Activated CD8-positive, alpha-beta T cell treated with anti-CD3 and anti-CD28 coated beads for 36 hours (primary cell): ENCODE measurements around the gene COG1. TPM values are rescaled to one million over a fixed set of nuclear protein-coding genes. Genes with fewer than 3 reads are reported as not detected.

ENCODE experiments used
- ATAC-seq: fragments of 200-7000 bp; cut with Tn5 transposase; one replicate; pipeline ENCODE4 v1.10.0; 2021; ENCODE audit warnings: mild to moderate bottlenecking, moderate library complexity
- CTCF ChIA-PET: fragments of 350-600 bp; sonication (Branson Sonifier 250); formaldehyde crosslinking; loops from one replicate; lab custom pipeline; 2021; ENCODE audit warnings: antibody characterized with exemption; lab: Charles Lee
- POLR2A ChIA-PET: fragments of 350-600 bp; sonication (Branson Sonifier 250); formaldehyde crosslinking; loops from one replicate; lab custom pipeline; 2021; ENCODE audit warnings: antibody characterized with exemption; lab: Charles Lee
- DNase-seq: peaks from one replicate; pipeline ENCODE4 v3.0.0-alpha.2; 2020
- H3K27ac Mint-ChIP-seq: one replicate; pipeline ENCODE4 v1.8.0; 2021; ENCODE audit warnings: mild to moderate bottlenecking, mixed read lengths
- H3K27me3 Mint-ChIP-seq: one replicate; pipeline ENCODE4 v1.8.0; 2021; ENCODE audit warnings: mixed read lengths
- H3K36me3 Mint-ChIP-seq: one replicate; pipeline ENCODE4 v1.8.0; 2021; ENCODE audit warnings: low read depth, mixed read lengths
- H3K4me1 Mint-ChIP-seq: one replicate; pipeline ENCODE4 v1.8.0; 2021; ENCODE audit warnings: low read depth, mixed read lengths
- H3K4me3 Mint-ChIP-seq: one replicate; pipeline ENCODE4 v1.8.0; 2021; ENCODE audit warnings: mild to moderate bottlenecking, moderate library complexity, mixed read lengths
- H3K9me3 Mint-ChIP-seq: one replicate; pipeline ENCODE4 v1.8.0; 2021; ENCODE audit warnings: mixed read lengths
- intact Hi-C: fragments of 100-400 bp; cut with micrococcal nuclease; formaldehyde crosslinking; loops from one replicate; pipeline ENCODE4 v1.10.0; 2022
- total RNA-seq, 2 experiments: library from RNA; stranded (reverse); gene quantifications; one replicate each; pipeline ENCODE4 v1.2.3, GENCODE V29; 2021
- TF ChIP-seq, protein P1 (sequence below): fragments of 200-600 bp; IDR thresholded peaks from one replicate; pipeline ENCODE4 v1.8.0; 2022; ENCODE audit warnings: antibody characterized with exemption, mild to moderate bottlenecking

Gene COG1
- total RNA-seq, 2 experiments from 2014 or later: 24.6 to 27.9 TPM

GRCh38 chr17:73227379-73227778, 34.5 kb downstream of the COG1 start:
- DNase-seq (no peak), ATAC-seq (no peak)
- intact Hi-C loops: no loop called here
- Mint-ChIP-seq H3K27ac (peak overlapping the region; percentile 71), H3K27me3 (no peaks in the 10 kb centered on the region), H3K36me3 (peaks cover 17% of the 10 kb centered on the region), H3K9me3 (no peaks in the 10 kb centered on the region), H3K4me3 (peak overlapping the region; percentile 29), H3K4me1 (peaks cover 56% of the 10 kb centered on the region)
- TF ChIP-seq, protein P1, sequence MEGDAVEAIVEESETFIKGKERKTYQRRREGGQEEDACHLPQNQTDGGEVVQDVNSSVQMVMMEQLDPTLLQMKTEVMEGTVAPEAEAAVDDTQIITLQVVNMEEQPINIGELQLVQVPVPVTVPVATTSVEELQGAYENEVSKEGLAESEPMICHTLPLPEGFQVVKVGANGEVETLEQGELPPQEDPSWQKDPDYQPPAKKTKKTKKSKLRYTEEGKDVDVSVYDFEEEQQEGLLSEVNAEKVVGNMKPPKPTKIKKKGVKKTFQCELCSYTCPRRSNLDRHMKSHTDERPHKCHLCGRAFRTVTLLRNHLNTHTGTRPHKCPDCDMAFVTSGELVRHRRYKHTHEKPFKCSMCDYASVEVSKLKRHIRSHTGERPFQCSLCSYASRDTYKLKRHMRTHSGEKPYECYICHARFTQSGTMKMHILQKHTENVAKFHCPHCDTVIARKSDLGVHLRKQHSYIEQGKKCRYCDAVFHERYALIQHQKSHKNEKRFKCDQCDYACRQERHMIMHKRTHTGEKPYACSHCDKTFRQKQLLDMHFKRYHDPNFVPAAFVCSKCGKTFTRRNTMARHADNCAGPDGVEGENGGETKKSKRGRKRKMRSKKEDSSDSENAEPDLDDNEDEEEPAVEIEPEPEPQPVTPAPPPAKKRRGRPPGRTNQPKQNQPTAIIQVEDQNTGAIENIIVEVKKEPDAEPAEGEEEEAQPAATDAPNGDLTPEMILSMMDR: no peak
- ChIA-PET POLR2A (interaction anchor here (1.5 to 2.5 kb wide), 2 partner anchors 16 to 35 kb away, joined by 5 to 11 read pairs; partner anchors contain the start of gene COG1), CTCF (interaction anchor here (0.8 to 1.9 kb wide), 8 partner anchors 12 to 502 kb away, joined by 3 to 13 read pairs (median 4); no protein-coding TSS in a partner anchor)

DNA sequence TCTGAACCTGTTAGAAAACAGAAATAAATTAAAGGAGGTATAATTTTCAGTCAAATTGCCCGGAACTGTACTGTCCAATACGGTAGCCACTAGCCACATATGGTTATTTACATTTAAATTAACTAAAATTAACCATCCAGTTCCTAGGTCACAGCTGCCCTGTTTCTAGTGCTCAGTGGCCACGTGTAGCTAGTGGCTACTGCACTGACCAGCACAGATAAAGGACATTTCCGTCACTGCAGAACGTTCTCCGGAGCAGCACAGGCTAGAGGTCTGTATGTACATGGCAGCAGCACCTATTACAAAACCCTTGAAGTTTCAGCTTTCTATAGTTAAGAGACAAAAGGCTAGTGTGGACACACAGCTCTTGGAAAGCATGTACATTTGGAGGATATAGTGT, 35.1 kb downstream of the COG1 start:
- ChIA-PET POLR2A (interaction anchor here (1.3 to 1.5 kb wide), 2 partner anchors 16 to 36 kb away, joined by 5 to 6 read pairs; partner anchors contain the start of gene COG1), CTCF (interaction anchor here (0.7 to 1.9 kb wide), 9 partner anchors 20 to 671 kb away, joined by 3 to 13 read pairs (median 4); no protein-coding TSS in a partner anchor)
- Mint-ChIP-seq H3K4me3 (no peak overlapping the region), H3K9me3 (no peaks in the 10 kb centered on the region), H3K4me1 (peaks cover 56% of the 10 kb centered on the region), H3K27ac (no peak overlapping the region), H3K27me3 (no peaks in the 10 kb centered on the region), H3K36me3 (peaks cover 18% of the 10 kb centered on the region)
- TF ChIP-seq, protein P1: no peak
- intact Hi-C loops: no loop called here
- ATAC-seq: no peak
- no peak for DNase-seq

DNA sequence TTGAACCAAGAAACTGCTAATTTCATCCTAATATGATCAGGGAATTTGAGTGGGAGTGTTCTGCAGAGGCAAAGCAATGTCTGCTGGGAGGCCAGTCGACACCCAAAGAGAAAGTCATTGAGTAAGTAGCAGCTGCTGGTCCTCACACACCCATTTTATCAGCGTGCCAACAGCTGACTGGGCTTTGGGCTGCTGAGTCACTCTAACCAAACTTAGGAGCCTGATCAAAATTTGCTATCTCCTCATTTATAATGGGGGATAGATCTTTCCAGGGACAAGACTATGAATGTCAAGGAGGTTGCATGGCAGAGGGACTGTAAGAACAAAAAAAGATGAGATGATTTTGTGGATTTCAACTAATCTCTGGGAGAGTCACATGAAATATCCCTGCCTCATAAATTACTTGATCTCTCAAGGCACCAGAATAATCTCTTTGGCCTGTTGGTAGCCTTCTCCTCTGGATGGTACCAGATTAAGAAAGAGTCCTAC, 35.9 kb downstream of the COG1 start:
- H3K27me3 Mint-ChIP-seq: no peaks in the 10 kb centered on the region
- CTCF ChIA-PET: interaction anchor here (0.7 to 1.9 kb wide), 4 partner anchors 32 to 672 kb away, joined by 3 to 13 read pairs (median 6); no protein-coding TSS in a partner anchor
- intact Hi-C loops: no loop called here
- H3K36me3 Mint-ChIP-seq: peaks cover 24% of the 10 kb centered on the region
- H3K4me1 Mint-ChIP-seq: peaks cover 64% of the 10 kb centered on the region
- TF ChIP-seq, protein P1: no peak
- H3K27ac Mint-ChIP-seq: peak overlapping the region; percentile 61
- peak; percentile 63 for DNase-seq
- ATAC-seq: no peak
- peak overlapping the region; percentile 25 for H3K4me3 Mint-ChIP-seq
- POLR2A ChIA-PET: interaction anchor here (0.9 to 1.5 kb wide), 3 partner anchors 17 to 37 kb away, joined by 3 to 6 read pairs (median 5); partner anchors contain the start of gene COG1
- H3K9me3 Mint-ChIP-seq: no peaks in the 10 kb centered on the region

DNA sequence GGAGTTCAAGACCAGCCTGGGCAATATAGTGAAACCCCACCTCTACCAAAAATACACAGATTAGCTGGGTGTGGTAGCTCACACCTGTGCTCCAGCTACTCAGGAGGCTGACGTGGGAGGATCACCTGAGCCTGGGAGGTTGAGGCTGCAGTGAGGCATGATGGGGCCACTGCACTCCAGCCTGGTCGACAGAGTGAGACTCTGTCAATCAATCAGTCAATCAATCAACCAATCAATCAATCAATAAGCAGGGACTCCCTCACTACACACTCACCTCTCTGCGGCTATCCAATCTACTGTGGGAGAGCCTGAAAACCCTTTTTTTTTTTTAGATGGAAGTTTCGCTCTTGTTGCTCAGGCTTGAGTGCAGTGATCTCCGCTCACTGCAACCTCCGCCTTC, 37.2 kb downstream of the COG1 start:
- Mint-ChIP-seq H3K4me3 (peak overlapping the region; percentile 93), H3K9me3 (no peaks in the 10 kb centered on the region), H3K36me3 (peaks cover 25% of the 10 kb centered on the region), H3K4me1 (peaks cover 62% of the 10 kb centered on the region), H3K27me3 (no peaks in the 10 kb centered on the region), H3K27ac (no peak overlapping the region)
- intact Hi-C loops: loop anchor here (5.0 kb wide), 1 partner anchor 38 kb away; the partner anchor contains the start of gene COG1
- ChIA-PET POLR2A (interaction anchor here (3.8 kb wide), 1 partner anchor 37 kb away, joined by 39 read pairs; the partner anchor contains the start of gene COG1), CTCF (interaction anchor here (3.4 to 3.8 kb wide), 2 partner anchors 25 to 38 kb away, joined by 10 to 41 read pairs; partner anchors contain the start of gene COG1)
- DNase-seq (no peak), ATAC-seq (no peak)
- TF ChIP-seq, protein P1: no peak

DNA sequence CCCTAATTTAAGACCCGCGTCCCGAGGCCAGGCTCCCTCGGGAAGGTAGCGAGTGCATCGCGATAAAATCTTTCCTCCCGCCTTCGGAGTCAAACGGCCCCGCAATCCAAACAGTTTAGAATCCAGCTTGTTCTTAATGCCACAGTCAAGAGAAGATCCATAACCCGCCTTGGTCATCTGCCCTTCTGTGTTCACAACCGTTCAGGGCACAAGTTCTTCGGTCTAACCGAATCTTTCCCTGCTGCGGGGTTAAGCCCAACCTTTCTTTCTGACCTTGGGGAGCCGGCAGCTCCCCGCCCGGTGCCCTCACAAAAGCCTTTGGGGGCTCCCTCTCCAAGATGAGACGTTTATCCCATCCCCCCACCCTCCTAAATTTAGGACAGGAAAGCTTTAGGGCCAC, 38.5 kb downstream of the COG1 start:
- CTCF ChIA-PET: interaction anchor here (0.8 to 3.8 kb wide), 11 partner anchors 16 to 674 kb away, joined by 3 to 41 read pairs (median 4); partner anchors contain the start of gene COG1
- intact Hi-C loops: loop anchor here (5.0 kb wide), 1 partner anchor 39 kb away; the partner anchor contains the start of gene COG1
- TF ChIP-seq, protein P1: no peak
- ATAC-seq (no peak), DNase-seq (peak; percentile 8)
- Mint-ChIP-seq H3K4me1 (peaks cover 58% of the 10 kb centered on the region), H3K27ac (peak overlapping the region; percentile 97), H3K27me3 (no peaks in the 10 kb centered on the region), H3K9me3 (no peaks in the 10 kb centered on the region), H3K4me3 (peak overlapping the region; percentile 93), H3K36me3 (peaks cover 33% of the 10 kb centered on the region)
- POLR2A ChIA-PET: interaction anchor here (0.7 to 3.8 kb wide), 10 partner anchors 10 to 180 kb away, joined by 3 to 39 read pairs (median 4); partner anchors contain the start of gene COG1
